22Rv1 (cell line): ENCODE results near the gene HELZ.
"Not testable (repeated sequence)": the region's sequence is repeated elsewhere in the genome, so short reads cannot be mapped to it uniquely, and the experiment has no call there.

Source experiments
- CTCF ChIP-seq: fragments of 450-650 bp; IDR thresholded peaks from 2 replicates; pipeline ENCODE4 v1.5.1; 2017; ENCODE audit warnings: mild to moderate bottlenecking
- ZFX ChIP-seq: fragments of 450-650 bp; IDR thresholded peaks from 2 replicates; pipeline ENCODE4 v1.6.1; 2017; ENCODE audit warnings: antibody characterized with exemption, borderline replicate concordance

GRCh38 chr17:67142030-67142429 is 103.0 kb downstream of the HELZ start:
- not testable (repeated sequence) for TF ChIP-seq ZFX, CTCF
